Aorta (tissue), 5 donors: ENCODE results near the gene CD6. TPM values are rescaled to one million over a fixed set of nuclear protein-coding genes. Genes with fewer than 3 reads are reported as not detected.
A peak's percentile ranks its signal among the peaks of the same experiment; 100 is the strongest.

Experiments
- ATAC-seq: fragments of 200-7000 bp; cut with Tn5 transposase; one replicate; pipeline ENCODE4 v1.9.1; 2022; ENCODE audit warnings: moderate library complexity; ENCODE audit not compliant: low FRiP score
- DNase-seq, 2 donors: peaks; one replicate each; pipeline ENCODE4 v3.0.0-alpha.2; 2020
- H3K27ac ChIP-seq, 2 donors: one replicate each; pipeline ENCODE4 v1.5.1; 2013; ENCODE audit warnings: low read length in 2 of 2, mild to moderate bottlenecking in 2 of 2, moderate library complexity in 2 of 2, control low read depth in 1 of 2, inconsistent platforms in 1 of 2, low read depth in 1 of 2
- H3K27me3 ChIP-seq, 2 donors: one replicate each; pipeline ENCODE4 v1.6.1; 2013; ENCODE audit warnings: control low read depth in 1 of 2, low read length in 1 of 2, mild to moderate bottlenecking in 1 of 2, moderate library complexity in 1 of 2; ENCODE audit not compliant: insufficient read depth in 2 of 2, control insufficient read depth in 1 of 2
- H3K36me3 ChIP-seq, 2 donors: one replicate each; pipeline ENCODE4 v1.6.1; 2013; ENCODE audit warnings: control low read depth in 1 of 2, low read length in 1 of 2, mild to moderate bottlenecking in 1 of 2; ENCODE audit not compliant: insufficient read depth in 2 of 2, control insufficient read depth in 1 of 2
- H3K4me1 ChIP-seq, 2 donors: one replicate each; pipeline ENCODE4 v1.6.1; 2013; ENCODE audit warnings: low read length in 2 of 2, control low read depth in 1 of 2, mild to moderate bottlenecking in 1 of 2, moderate library complexity in 1 of 2; ENCODE audit not compliant: insufficient read depth in 2 of 2, control insufficient read depth in 1 of 2
- H3K4me3 ChIP-seq, 2 donors: one replicate each; pipeline ENCODE4 v1.5.1; 2013; ENCODE audit warnings: low read length in 2 of 2, control low read depth in 1 of 2, mild to moderate bottlenecking in 1 of 2
- H3K9me3 ChIP-seq: one replicate; pipeline ENCODE4 v1.6.1; 2013; ENCODE audit warnings: mild to moderate bottlenecking, low read length; ENCODE audit not compliant: control insufficient read depth
- WGBS, 2 donors: extraction: QIAGEN DNeasy Blood & Tissue Kit; methylation state at CpG; one replicate each; pipeline ENCODE4 v1.1.7; 2013; 5-methylcytosine and 5-hydroxymethylcytosine counted together
- intact Hi-C, 2 donors: fragments of 100-400 bp; cut with DNase I; formaldehyde crosslinking; loops; one replicate each; pipeline versions ENCODE4 v1.14.2 to v1.15.0; 2022
- polyA plus RNA-seq, 2 donors: library from polyadenylated mRNA; stranded (reverse); fragments of 200-250 nt; gene quantifications; one replicate each; pipeline ENCODE4 v1.2.3, GENCODE V29; 2013
- total RNA-seq, 2 donors: library from RNA; stranded (reverse); fragmentation: NEBNext Ultra II Directional; extraction: Animal tissue kit (Norgen Biotek cat#: 25700); gene quantifications; one replicate each; pipeline ENCODE4 v1.2.1, GENCODE V29; 2021
- donor health status: healthy with polysubstance abuse.
- donor health status: Bipolar disorder and iron deficiency.
- donor health status: DM: no; HTN: no; CAD: no.
- donor health status: DM: no; HTN: no; CAD: no.
- donor health status: DM: yes; HTN: yes; CAD: no.

The CD6 gene
- total and polyA plus RNA-seq, 4 donors = 1.3 to 2.2 (median 1.4) TPM

- ATAC-seq (no peak), DNase-seq (peak in 1 of 2 donors; percentile 13)
- H3K27me3 ChIP-seq = no peaks in the 10 kb centered on the region
- H3K4me3 ChIP-seq = no peak overlapping the region
- no peak overlapping the region for H3K27ac ChIP-seq
- intact Hi-C loops = no loop called here
- H3K36me3 ChIP-seq = no peaks in the 10 kb centered on the region
- no peaks in the 10 kb centered on the region for H3K9me3 ChIP-seq
- H3K4me1 ChIP-seq = no peaks in the 10 kb centered on the region
- 90 to 91% methylated on average over 4 of the region's 4 CpGs for WGBS, 2 donors
Observed at GRCh38 chr11:60991457-60991856, 20.0 kb downstream of the CD6 start.

- ATAC-seq (no peak), DNase-seq (peak in 1 of 2 donors; percentile 38)
- 13 to 20% methylated on average over 5 of the region's 5 CpGs for WGBS, 2 donors
- Histone ChIP-seq H3K4me1 (no peaks in the 10 kb centered on the region), H3K9me3 (no peaks in the 10 kb centered on the region), H3K36me3 (no peaks in the 10 kb centered on the region), H3K4me3 (no peak overlapping the region), H3K27me3 (no peaks in the 10 kb centered on the region), H3K27ac (no peak overlapping the region)
- intact Hi-C loops = no loop called here
Observed at GRCh38 chr11:60992842-60993409, 21.4 kb downstream of the CD6 start.

GRCh38 chr11:60993615-60994014 lies 22.1 kb downstream of the CD6 start:
- Histone ChIP-seq H3K27ac (no peak overlapping the region), H3K4me1 (no peaks in the 10 kb centered on the region), H3K9me3 (no peaks in the 10 kb centered on the region), H3K4me3 (no peak overlapping the region), H3K36me3 (no peaks in the 10 kb centered on the region), H3K27me3 (no peaks in the 10 kb centered on the region)
- 50 to 51% methylated on average over 7 of the region's 7 CpGs for WGBS, 2 donors
- intact Hi-C loops = no loop called here
- ATAC-seq = no peak
- DNase-seq = no peak

GRCh38 chr11:60994541-60995080 lies 23.1 kb downstream of the CD6 start:
- Histone ChIP-seq H3K4me3 (no peak overlapping the region), H3K27ac (no peak overlapping the region), H3K36me3 (no peaks in the 10 kb centered on the region), H3K4me1 (no peaks in the 10 kb centered on the region), H3K27me3 (no peaks in the 10 kb centered on the region), H3K9me3 (no peaks in the 10 kb centered on the region)
- intact Hi-C loops = no loop called here
- WGBS, 2 donors = 48 to 50% methylated on average over 7 of the region's 7 CpGs
- no peak for ATAC-seq
- peak in 1 of 2 donors; percentile 12 for DNase-seq

GRCh38 chr11:60995798-60996197 lies 24.3 kb downstream of the CD6 start:
- intact Hi-C loops = no loop called here
- H3K36me3 ChIP-seq = no peaks in the 10 kb centered on the region
- no peaks in the 10 kb centered on the region for H3K9me3 ChIP-seq
- no peaks in the 10 kb centered on the region for H3K27me3 ChIP-seq
- 52 to 57% methylated on average over 7 of the region's 7 CpGs for WGBS, 2 donors
- ATAC-seq (no peak), DNase-seq (peak in 1 of 2 donors; percentile 3)
- no peak overlapping the region for H3K4me3 ChIP-seq
- H3K27ac ChIP-seq = no peak overlapping the region
- H3K4me1 ChIP-seq = no peaks in the 10 kb centered on the region

- intact Hi-C loops = no loop called here
- ATAC-seq = no peak
- Histone ChIP-seq H3K9me3 (no peaks in the 10 kb centered on the region), H3K27me3 (no peaks in the 10 kb centered on the region), H3K36me3 (no peaks in the 10 kb centered on the region), H3K27ac (no peak overlapping the region), H3K4me3 (no peak overlapping the region), H3K4me1 (no peaks in the 10 kb centered on the region)
- WGBS, 2 donors = 82 to 83% methylated on average over 13 of the region's 13 CpGs
- peak in 1 of 2 donors; percentile 69 for DNase-seq
Observed at GRCh38 chr11:60996381-60997138, 25.1 kb downstream of the CD6 start.

GRCh38 chr11:61000426-61000825 lies 28.9 kb downstream of the CD6 start:
- WGBS, 2 donors = 74 to 77% methylated on average over 11 of the region's 11 CpGs
- intact Hi-C loops = no loop called here
- ATAC-seq = no peak

GRCh38 chr11:61001931-61002330 lies 30.5 kb downstream of the CD6 start:
- Histone ChIP-seq H3K27ac (no peak overlapping the region), H3K4me3 (no peak overlapping the region), H3K4me1 (no peaks in the 10 kb centered on the region), H3K27me3 (no peaks in the 10 kb centered on the region), H3K9me3 (no peaks in the 10 kb centered on the region), H3K36me3 (no peaks in the 10 kb centered on the region)
- WGBS, 2 donors = 95 to 97% methylated on average over 3 of the region's 3 CpGs
- no peak for DNase-seq
- no peak for ATAC-seq
- intact Hi-C loops = no loop called here

More at GRCh38 chr11:61000426-61000825, 28.9 kb downstream of the CD6 start:
- no peaks in the 10 kb centered on the region for H3K9me3 ChIP-seq
- no peak overlapping the region for H3K4me3 ChIP-seq
- H3K27me3 ChIP-seq = no peaks in the 10 kb centered on the region
- H3K4me1 ChIP-seq = no peaks in the 10 kb centered on the region
- H3K36me3 ChIP-seq = no peaks in the 10 kb centered on the region
- peak in 1 of 2 donors; percentile 46 for DNase-seq
- H3K27ac ChIP-seq = no peak overlapping the region

GRCh38 chr11:61002598-61002997 lies 31.1 kb downstream of the CD6 start:
- H3K4me3 ChIP-seq = no peak overlapping the region
- DNase-seq (peak in 1 of 2 donors; percentile 1), ATAC-seq (no peak)
- H3K27me3 ChIP-seq = no peaks in the 10 kb centered on the region
- intact Hi-C loops = no loop called here
- H3K27ac ChIP-seq = no peak overlapping the region
- no peaks in the 10 kb centered on the region for H3K4me1 ChIP-seq
- WGBS, 2 donors = 90% methylated on average over 7 of the region's 7 CpGs
- no peaks in the 10 kb centered on the region for H3K36me3 ChIP-seq
- no peaks in the 10 kb centered on the region for H3K9me3 ChIP-seq
